SW 1271 (cell line): ENCODE results near the gene EML4.
"Not testable (repeated sequence)": the region's sequence is repeated elsewhere in the genome, so short reads cannot be mapped to it uniquely, and the experiment has no call there.

ENCODE experiments used
- DNase-seq, 2 experiments: peaks; one replicate each; lab custom pipeline; 2025; lab: John Stamatoyannopoulos, UW

Gene EML4

DNA sequence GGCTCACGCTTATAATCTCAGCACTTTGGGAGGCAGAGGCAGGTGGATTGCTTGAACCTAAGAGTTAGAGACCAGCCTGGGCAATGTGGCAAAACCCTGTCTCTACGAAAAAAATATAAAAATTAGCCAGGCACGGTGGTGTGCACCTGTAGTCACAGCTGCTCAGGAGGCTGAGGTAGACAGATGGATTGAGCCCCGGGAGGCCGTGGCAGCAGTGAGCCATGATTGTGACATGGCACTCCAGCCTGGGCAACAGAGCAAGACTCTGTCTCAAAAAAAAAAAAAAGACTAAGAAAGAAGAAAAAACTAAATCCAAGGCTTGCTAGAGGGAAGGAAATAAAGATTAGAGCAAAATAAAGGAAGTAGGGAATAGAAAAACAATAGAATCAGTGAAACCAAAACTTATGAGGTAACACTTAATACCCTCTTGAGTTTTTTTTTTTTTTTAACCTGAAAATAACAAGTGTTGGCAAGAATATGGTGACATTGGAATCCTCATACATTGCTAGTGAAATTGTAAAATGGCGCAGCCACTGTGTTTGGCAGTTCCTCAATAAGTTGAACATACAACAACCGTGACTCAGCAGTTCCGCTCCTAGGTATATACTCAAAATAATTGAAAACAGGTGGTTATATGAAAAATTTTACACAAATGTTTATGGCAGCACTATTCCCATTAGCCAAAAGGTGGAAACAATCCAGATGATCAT, 85.2 kb downstream of the EML4 start:
- no peak for DNase-seq

DNA sequence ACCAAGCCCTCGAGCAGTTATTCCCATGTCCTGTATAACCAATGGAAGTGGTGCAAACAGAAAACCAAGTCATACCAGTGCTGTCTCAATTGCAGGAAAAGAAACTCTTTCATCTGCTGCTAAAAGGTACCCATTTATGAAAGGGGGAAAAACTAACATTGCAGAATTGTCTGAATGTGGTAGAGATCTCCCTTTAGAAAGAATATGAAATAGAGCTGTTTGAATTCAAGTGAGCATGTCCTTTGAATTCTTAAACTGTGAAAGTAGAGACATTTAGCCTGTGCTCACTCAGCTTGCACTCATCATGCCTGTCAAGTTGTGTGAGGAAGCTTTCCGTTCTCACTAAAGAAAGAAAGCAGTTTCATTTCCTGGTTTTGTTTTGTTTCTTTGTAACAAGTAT, 87.4 kb downstream of the EML4 start:
- DNase-seq: no peak

DNA sequence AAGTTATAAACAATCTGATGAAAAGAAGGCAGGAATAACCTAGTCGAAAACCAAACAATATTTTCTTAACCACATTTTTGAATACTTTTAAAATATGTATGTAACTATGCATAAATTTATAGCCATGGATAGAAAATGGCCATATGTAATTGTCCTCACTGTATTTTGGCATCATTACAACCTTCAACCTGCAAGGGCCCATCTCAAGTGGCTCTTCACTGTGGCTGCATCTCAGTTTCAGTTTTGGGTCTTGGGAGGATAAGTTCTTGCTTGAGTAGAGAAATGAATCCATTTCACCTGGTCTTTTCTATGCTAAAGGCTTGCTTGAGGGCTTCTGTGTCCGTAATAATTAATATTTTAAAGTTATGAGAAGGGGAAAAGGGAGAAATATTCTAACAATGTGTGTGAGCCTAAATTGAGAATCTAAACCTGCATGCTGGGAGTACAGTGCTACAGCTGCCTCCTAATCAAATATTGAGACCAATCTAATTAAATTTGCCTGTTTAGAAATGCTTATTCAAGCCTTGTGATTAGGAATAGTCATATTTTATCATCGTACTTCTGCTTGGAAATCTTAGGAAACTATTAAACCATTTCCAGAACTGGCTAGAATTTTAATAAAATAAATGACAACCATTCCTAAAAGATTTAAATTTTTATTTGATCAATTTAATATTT, 92.5 kb downstream of the EML4 start:
- no peak for DNase-seq

DNA sequence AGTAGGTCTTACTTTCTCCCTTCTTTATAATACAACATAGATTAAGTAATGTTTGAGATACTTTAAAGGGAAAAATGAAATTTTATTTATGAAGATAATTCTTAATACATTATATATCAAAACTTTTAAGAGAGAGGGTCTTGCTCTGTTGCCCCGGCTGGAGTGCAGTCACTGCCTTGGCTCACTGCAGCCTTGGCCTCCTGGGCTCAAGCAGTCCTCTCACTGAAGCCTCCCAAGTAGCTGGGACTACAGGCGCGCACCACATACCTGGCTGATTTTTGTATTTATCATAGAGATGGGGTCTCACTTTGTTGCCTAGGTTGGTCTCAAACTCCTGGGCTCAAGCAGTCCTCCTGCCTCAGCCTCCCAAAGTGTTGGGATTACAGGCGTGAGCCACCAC, 97.1 kb downstream of the EML4 start:
- DNase-seq: no peak

DNA sequence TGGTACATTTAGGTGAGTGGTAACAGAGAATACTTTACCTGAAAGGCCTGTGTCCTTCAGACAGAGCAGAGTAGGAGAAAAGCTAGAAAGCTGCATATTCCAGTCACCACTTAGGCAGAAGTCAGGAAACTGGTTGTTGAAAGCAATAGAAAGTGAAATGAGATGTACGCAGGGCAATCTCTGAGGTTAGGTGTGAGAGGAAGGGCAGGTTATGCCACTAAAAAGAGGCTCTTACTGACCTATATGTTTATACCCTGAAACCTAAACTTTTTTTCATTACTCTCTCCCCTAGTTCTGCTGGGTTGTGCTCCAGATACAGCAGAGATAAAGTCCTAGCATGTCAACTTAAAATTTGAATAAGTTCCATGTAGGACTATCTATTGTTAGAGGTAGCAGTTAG, 98.4 kb downstream of the EML4 start:
- no peak for DNase-seq

DNA sequence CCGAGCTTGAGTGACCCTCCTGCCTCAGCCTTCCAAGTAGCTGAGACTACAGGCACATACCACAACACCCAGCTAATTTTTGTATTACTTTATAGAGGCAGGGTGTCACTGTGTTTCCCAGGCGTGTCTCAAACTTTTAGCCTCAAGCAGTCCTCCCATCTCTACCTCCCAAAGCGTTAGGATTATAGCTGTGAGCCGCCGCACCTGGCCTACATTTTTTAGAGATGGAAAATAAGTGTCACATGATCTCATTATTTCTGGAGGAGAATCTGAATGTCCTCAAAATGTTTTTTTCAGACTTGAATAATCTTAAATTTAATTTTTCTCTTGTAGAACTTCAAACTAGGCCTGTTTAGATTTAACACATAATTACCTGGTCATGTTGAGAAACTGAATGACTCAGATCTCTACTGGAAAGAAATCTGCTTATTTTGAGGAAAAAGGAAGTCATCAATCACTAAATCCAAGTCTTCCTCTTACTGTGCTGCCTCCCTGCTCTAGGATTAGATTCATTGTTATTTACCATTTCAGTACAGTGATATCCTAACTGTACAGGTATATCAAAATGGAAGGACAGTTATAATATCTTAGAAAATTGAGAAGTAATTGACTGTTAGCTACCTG, 99.5 kb downstream of the EML4 start:
- no peak for DNase-seq

DNA sequence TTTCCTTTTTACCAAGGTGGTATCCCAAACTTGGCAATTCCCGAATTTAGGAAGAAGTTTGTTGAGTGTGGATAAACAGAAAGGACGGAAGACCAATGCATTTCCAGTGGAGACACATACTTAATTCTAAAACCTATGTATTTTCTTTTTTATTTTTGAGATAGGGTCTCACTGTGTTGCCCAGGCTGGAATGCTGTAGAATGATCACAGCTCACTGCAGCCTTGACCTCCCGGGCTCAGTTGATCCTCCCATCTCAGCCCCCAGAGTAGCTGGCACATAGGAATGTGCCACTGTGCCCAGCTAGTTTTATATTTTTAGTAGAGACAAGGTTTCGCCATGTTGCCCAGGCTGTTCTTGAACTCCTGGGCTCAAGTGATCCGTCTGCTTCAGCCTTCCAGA, 101.6 kb downstream of the EML4 start:
- no peak for DNase-seq

DNA sequence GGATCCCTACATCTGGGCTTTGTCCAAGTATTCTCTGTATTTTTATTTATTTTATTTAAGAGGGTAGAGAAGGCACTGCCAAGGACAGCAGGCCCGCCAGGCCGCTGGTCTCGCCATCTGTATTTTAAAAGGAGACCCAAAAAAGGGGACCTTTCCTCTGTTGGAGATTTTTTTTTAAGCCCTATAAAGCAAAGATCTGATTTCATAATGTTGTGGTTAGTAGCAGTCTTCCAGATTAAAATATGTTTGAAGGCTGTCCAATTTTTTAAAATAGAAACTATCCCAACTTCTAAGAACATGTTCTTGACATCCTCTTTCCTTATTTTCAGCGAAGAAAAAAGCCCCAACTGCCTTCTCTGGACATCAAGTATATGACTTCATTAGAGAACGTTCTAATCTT, 102.1 kb downstream of the EML4 start:
- DNase-seq: not testable (repeated sequence)

DNA sequence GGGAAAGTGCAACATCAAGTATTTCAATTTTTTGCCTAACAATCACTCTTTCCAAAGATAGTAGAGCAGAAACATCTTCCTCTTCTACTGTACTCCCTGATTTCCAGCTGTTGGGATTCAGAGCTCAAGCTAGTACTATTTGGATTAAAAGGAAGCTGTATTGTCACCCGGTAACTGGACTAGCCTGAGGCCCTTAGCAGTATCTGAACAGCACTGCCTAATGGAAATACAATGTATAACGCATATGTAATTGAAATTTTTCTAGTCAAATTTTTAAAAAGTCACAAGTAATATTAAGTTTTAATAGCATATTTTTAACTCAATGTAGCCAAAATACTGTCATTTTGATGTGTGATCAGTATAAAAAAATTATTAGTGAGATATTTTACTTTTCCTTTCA, 105.7 kb downstream of the EML4 start:
- no peak for DNase-seq

DNA sequence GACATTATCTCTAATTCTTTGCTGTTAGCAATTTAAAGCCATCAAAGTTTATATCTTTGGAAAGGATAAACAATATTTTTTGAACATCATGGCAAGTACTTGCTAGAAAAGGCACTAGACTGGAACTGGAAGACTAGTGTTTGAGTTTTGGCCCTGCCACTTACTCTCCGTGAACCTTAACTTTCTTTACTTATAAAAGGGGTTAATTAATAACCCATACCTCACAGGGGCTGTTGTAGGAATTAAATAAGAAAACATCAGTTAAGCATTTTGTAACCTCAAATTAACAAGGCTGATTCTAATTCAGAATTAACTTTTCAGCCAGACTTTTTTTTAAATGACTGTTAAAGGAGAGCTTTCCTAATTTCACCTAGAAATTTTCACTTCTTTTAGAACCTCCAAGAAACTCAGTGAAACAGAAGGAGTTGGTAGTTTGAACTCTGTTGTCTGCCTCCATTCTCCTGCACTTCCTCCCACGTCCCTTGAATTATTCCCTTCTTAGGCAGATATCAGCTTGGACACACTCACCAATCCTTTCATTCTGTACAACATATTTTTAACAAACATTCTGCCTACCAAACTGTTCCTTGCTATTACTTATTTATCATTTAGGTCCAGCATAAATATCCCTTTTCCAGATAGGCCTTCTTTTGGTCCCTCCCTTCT, 112.4 kb downstream of the EML4 start:
- no peak for DNase-seq

DNA sequence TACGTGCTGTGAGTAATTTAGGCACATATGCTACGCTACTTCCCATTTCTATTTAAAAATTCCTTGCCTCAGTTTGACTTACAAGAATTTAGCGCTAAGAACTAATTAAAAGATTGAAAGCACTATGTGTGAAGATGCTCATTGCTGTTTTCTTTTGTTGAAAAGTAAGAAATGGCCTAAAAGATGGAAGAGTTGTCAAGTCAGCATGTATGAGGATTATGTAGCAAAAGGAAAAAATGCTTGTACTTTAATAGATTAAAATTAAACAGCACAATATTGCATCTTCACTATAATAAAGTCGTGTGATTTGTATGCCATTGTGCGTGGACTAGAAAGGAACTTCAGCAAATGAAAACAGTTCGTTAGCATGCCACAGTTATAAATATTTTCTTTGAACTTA, 114.9 kb downstream of the EML4 start:
- no peak for DNase-seq

DNA sequence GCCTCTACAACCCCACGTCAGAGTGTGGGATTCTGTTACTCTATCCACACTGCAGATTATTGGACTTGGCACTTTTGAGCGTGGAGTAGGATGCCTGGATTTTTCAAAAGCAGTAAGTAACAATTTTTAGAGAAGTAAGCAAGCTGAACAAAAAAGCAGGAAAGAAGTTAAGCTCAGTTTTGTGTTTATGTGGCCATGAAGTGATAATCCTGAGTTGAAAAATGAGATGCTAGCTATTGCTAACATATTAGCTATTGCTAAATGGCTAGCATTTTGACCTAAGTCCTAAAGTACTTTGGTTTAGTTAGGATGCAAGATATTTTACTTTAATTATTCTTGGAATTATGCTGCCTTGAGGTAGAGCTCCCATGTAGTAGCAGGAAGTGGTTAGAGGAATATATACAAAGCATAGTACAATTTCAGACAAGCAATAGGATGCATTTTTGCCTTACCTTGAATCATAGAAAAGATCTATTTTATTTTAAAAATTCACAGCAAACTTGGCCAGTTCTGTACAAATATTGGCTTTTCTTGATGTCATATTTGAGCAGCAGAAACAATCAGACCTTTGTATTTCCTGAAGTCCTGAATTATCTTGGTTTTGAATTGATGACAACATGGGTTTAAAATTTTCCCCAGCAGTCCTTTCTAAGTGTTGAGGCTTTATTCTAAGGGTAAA, 117.3 kb downstream of the EML4 start:
- no peak for DNase-seq

DNA sequence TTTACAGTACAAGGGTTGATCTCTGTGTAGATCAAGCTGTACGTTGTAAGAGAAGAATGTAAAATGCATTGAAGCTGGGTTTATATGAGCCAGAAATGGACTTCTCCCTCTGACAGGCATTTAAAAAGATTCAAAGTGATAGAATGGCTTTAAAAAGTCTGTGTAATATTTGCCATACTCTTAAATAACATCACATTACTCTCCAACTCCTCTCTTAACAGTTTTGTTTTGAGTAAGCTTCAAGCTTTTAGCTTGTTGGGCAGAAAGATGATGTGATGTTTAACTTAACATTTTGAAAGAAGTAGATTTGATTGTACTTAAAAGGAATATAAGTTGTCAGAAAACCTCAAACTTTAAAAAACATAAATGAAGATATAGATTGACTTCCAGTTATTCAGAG, 119.7 kb downstream of the EML4 start:
- DNase-seq: no peak

DNA sequence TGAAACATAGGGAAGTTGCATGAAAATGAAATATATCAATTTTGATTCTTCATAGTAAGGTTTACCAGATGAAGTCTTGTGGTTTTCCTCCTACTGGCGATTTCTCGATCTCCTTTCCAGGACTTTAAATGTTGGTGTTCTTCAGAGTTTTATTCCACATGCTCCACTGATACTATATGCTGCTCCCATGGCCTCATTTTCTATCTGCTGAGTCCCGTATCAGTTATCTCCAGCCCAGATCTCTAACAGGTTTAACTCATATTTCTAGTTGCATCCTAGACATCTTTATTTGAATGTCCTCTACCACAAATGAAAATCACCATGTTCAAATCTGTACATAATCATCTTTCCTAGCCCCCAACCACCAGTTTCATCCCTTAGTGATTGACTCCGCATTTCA, 120.1 kb downstream of the EML4 start:
- DNase-seq: no peak

DNA sequence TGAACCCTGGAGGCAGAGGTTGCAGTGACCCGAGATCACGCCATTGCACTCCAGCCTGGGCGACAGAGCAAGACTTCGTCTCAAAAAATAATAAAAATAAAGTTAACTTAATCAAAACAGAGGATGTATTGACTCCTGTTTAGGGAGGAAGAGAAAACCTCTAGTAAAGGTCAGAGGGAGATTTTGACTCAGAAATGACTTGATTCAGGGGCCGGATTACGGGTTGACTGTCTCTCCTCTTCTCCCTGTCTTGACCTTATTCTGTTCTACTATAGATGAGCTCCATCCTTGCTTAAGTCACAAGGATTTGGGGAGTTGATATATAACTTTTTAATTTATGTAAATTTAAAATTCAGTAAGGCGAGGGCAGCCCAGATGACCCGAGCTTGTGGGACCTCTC, 120.9 kb downstream of the EML4 start:
- DNase-seq: no peak

DNA sequence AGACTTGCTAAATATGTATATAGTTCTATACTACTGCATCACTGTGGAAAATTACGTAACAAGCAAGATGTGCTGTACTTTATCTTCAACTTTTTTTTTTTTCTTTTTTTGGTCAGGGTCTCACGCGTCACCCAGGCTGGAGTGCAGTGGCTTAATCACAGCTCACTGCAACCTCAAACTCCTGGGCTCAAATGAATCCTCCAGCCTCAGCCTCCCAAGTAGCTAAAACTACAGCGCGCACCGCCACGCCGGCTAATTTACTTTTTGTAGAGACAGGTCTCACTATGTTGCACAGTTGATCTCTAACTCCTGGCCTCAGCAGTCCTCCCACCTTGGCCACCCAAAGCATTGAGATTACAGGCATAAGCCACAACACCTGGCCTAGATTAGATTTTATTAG, 123.9 kb downstream of the EML4 start:
- no peak for DNase-seq

DNA sequence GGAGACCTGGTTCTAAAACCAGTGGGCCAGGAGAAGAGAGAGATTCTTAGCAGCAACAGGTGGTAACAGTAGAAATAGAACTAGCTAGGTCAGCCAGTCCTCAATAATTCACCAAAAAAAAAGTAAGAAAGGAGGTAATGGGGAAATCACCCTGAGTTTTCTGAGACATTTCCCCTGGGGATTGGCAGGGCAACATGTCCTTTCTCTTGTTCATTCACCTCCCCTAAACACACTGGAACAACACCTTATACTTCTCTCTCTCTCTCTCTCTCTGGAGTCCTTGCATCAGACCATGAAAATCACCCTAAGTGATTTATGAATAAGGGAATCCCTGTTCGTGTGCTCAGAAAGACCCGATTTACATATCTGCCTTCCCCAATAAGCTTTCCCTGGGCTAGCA, 127.1 kb downstream of the EML4 start:
- DNase-seq: no peak

DNA sequence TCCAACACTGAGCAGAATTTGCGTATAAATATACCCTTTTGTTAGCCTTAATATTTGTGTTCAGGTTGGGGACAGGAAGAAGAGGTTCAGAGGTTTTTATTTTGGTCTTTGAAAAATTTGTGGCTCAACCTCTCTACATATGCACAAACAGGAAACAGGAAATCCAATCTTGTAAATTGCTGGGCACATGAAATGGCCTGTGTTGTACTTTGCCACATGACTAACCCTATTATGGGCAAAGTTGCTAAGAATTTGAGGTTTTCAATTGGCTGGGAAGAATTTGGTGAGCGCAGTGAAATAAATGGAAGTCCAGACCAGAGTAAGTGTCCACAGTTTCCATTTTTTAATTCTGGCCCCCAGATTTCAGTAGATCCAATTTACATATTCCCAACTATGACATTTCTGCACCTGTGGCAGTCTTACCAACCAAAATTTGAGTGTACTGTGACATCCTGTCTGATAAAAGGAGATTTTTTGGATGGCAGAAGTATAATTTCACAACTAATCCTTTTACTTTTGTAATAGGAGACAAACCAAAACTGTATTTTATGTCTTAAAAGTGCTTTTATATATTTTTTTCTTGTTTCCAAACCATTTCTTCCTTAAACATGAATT, 128.3 kb downstream of the EML4 start:
- DNase-seq: no peak

DNA sequence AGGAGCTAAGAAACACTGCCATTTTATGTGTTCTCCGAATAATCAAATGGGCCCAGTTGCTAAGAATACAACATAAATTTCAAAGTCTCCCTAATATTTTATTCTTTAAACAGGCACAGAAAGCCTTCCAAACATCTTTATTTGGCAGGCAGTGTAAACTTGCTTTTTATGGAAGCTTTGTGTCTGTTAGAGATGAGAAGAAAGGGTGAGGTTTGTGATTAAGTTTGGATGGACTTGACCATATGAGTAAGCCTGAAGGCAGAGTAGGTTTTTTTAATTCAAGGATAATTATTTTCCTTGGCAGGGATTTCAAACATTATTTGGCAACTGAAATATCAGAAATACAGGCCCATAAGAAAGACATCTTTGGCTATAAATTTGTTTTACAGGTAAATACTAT, 129.0 kb downstream of the EML4 start:
- DNase-seq: no peak

DNA sequence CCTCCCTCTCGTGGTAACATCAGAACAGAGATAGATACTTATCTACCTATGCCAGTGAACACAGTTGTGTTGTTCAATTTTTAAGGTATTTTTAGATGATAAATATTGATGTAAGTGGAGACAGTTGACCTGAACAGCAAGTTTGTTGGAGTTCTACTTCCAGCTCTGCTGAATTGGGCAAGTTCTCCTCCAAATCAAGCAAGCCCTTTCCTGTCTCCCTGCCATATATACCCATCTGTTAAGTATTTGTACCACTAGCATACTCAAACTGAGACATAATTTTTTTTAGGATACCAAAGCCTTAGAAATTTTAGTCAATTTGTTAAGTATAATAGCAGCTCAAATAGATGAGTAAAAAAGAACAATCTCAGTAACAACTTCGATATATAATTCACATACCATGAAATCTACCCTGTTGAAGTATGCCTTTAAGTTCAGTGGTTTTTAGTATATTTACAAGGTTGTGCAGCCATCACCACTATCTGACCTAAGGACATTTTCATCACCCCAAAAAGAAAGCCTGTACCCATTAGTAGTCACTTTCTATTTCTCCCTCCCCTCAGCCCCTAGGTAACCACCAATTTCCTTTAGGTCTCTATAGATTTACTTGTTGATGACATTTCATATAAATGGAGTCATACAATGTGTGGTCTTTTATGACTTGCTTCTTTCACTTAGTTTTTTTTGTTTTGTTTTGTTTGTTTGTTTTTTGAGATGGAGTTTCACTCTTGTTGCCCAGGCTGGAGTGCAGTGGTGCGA, 130.0 kb downstream of the EML4 start:
- DNase-seq: no peak

DNA sequence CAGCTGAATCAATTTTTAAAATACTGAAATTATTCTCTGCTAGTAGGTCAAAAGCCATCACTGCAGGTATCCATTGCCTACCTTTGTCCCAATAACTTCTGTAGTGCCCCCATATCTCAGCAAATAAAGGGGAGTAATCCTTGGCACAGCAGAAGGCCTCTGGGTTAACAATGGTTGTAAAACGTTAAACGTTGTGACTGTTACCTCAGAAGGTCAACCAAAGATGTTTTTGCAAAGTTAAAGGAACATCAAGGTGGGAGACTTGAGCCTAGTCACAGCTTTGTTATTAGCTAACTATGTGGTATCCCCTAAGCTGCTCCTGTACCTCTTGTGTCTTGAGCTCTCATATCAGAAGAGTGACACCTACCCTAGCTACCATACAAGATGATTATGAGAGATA, 131.4 kb downstream of the EML4 start:
- no peak for DNase-seq
